Adrenal gland (tissue), 5 donors: ENCODE results near the gene OSTC.

Experiments used
- POLR2A ChIP-seq, 2 donors: fragments of 450-650 bp; IDR thresholded peaks; one replicate each; pipeline ENCODE4 v1.6.1; 2017; ENCODE audit warnings: antibody characterized with exemption in 2 of 2, mild to moderate bottlenecking in 2 of 2, moderate library complexity in 1 of 2
- TF ChIP-seq, protein P1 (sequence below), 6 experiments: fragments of 450-650 bp in 4 of 6; fragments of 200-600 bp in 2 of 6; sonication (generic) in 1 of 6; IDR thresholded peaks; 1 replicate in 5 of 6; 2 replicates in 1 of 6; pipeline versions ENCODE4 v1.5.1 to v1.8.0; 2016 to 2021; ENCODE audit warnings: antibody characterized with exemption in 6 of 6, mild to moderate bottlenecking in 2 of 6, moderate library complexity in 1 of 6
- donor health status: DM: no; HTN: no; CAD: no.

DNA sequence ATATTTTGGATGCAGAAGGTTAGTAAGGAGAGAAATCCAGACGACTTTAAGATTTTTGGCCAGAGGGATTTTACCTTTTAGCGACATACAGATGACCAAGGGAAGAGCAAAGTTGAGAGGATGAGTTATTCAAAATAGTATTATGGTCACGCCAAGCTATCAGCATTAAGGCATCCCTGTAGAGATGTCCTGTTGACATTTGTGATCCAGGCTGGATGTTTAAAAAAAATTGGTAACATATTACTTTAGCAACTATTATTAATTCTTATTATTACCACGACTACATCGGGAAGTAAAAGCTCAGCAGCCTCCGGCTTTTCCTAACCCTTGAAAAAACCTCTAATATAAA, 562 bp upstream of the OSTC start:
- TF ChIP-seq, protein P1, sequence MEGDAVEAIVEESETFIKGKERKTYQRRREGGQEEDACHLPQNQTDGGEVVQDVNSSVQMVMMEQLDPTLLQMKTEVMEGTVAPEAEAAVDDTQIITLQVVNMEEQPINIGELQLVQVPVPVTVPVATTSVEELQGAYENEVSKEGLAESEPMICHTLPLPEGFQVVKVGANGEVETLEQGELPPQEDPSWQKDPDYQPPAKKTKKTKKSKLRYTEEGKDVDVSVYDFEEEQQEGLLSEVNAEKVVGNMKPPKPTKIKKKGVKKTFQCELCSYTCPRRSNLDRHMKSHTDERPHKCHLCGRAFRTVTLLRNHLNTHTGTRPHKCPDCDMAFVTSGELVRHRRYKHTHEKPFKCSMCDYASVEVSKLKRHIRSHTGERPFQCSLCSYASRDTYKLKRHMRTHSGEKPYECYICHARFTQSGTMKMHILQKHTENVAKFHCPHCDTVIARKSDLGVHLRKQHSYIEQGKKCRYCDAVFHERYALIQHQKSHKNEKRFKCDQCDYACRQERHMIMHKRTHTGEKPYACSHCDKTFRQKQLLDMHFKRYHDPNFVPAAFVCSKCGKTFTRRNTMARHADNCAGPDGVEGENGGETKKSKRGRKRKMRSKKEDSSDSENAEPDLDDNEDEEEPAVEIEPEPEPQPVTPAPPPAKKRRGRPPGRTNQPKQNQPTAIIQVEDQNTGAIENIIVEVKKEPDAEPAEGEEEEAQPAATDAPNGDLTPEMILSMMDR (IDR thresholded peaks at IDR 0.05), result no peak
- no peak for TF ChIP-seq POLR2A (IDR thresholded peaks at IDR 0.05)
